ENCODE measurements around the gene ACSM3. TPM values are rescaled to one million over a fixed set of nuclear protein-coding genes. Genes with fewer than 3 reads are reported as not detected.

Gene ACSM3
- total and polyA plus RNA-seq, 4 donors: 29.2 to 71.8 (median 50.3) TPM

- TF ChIP-seq REST (IDR thresholded peaks at IDR 0.05) (no peak), RXRA (IDR thresholded peaks at IDR 0.05) (no peak), SP1 (IDR thresholded peaks at IDR 0.05) (no peak)
Observed at GRCh38 chr16:20768121-20768520, 4.3 kb downstream of the ACSM3 start (continued).

GRCh38 chr16:20768818-20769217 is 5.0 kb downstream of the ACSM3 start:
- 90% methylated on average over 1 of the region's 1 CpG for WGBS
- Histone ChIP-seq H3K36me3 (ENCODE audit: control insufficient read depth in 4 of 4, insufficient read depth in 3 of 4, low read depth in 1 of 4, low read length in 3 of 4) (peaks cover 2 to 10% (median 7%) of the 10 kb centered on the region in 4 donors), H3K9me3 (ENCODE audit: control insufficient read depth in 4 of 4, low read length in 3 of 4) (no peaks in the 10 kb centered on the region), H3K4me3 (ENCODE audit: low read depth in 1 of 3, low read length in 3 of 3) (no peak overlapping the region), H3K4me1 (ENCODE audit: control insufficient read depth in 4 of 4, insufficient read depth in 4 of 4, low read length in 3 of 4) (peaks cover 7 to 48% (median 26%) of the 10 kb centered on the region in 4 donors), H3K9ac (ENCODE audit: low read depth in 1 of 2, low read length in 2 of 2) (no peak overlapping the region), H3K27me3 (ENCODE audit: control insufficient read depth in 4 of 4, insufficient read depth in 4 of 4, low read length in 3 of 4) (no peaks in the 10 kb centered on the region), H3K27ac (ENCODE audit: low read depth in 1 of 2, low read length in 2 of 2) (no peak overlapping the region)
- TF ChIP-seq YY1 (IDR thresholded peaks at IDR 0.05) (no peak), HNF4G (IDR thresholded peaks at IDR 0.05) (no peak), ATF3 (IDR thresholded peaks at IDR 0.05) (no peak), SP1 (IDR thresholded peaks at IDR 0.05) (no peak), FOXA2 (IDR thresholded peaks at IDR 0.05) (no peak)
- no peak for DNase-seq (ENCODE audit: low spot score)

- no peak overlapping the region for H3K9ac ChIP-seq (ENCODE audit: low read depth in 1 of 2, low read length in 2 of 2)
- peaks cover 1 to 10% (median 7%) of the 10 kb centered on the region in 4 donors for H3K4me1 ChIP-seq (ENCODE audit: control insufficient read depth in 4 of 4, insufficient read depth in 4 of 4, low read length in 3 of 4)
- H3K27ac ChIP-seq (ENCODE audit: low read depth in 1 of 2, low read length in 2 of 2): no peak overlapping the region
- no peak for TF ChIP-seq ATF3 (IDR thresholded peaks at IDR 0.05)
- peak; percentile 32 for TF ChIP-seq MAX (IDR thresholded peaks at IDR 0.05)
- TF ChIP-seq EGR1 (IDR thresholded peaks at IDR 0.05; ENCODE audit: low read depth in 2 of 2): no peak
- peak; percentile 44 for TF ChIP-seq FOXA2 (IDR thresholded peaks at IDR 0.05)
- peak in 1 of 2 donors; percentile 6 for TF ChIP-seq RXRA (IDR thresholded peaks at IDR 0.05)
- TF ChIP-seq HNF4A (conservative IDR thresholded peaks at IDR 0.05): peak; percentile 62 to 76
- no peak for TF ChIP-seq GABPA (IDR thresholded peaks at IDR 0.05 in 1 of 2, conservative IDR thresholded peaks at IDR 0.05 in 1 of 2)
- TF ChIP-seq RAD21 (IDR thresholded peaks at IDR 0.05): no peak
- no peak for TF ChIP-seq ZBTB33 (IDR thresholded peaks at IDR 0.05)
- no peak for TF ChIP-seq NR2F2 (IDR thresholded peaks at IDR 0.05)
- TF ChIP-seq YY1 (IDR thresholded peaks at IDR 0.05): no peak
- TF ChIP-seq JUND (IDR thresholded peaks at IDR 0.05): no peak
- TF ChIP-seq TAF1 (conservative IDR thresholded peaks at IDR 0.05): no peak
- peak; percentile 16 for TF ChIP-seq SP1 (IDR thresholded peaks at IDR 0.05)
- WGBS: 55% methylated on average over 3 of the region's 3 CpGs
- DNase-seq (ENCODE audit: low spot score): no peak
- peaks cover 8 to 41% (median 27%) of the 10 kb centered on the region in 4 donors for H3K36me3 ChIP-seq (ENCODE audit: control insufficient read depth in 4 of 4, insufficient read depth in 3 of 4, low read depth in 1 of 4, low read length in 3 of 4)
- no peaks in the 10 kb centered on the region for H3K9me3 ChIP-seq (ENCODE audit: control insufficient read depth in 4 of 4, low read length in 3 of 4)
- no peak overlapping the region for H3K4me3 ChIP-seq (ENCODE audit: low read depth in 1 of 3, low read length in 3 of 3)
- no peaks in the 10 kb centered on the region for H3K27me3 ChIP-seq (ENCODE audit: control insufficient read depth in 4 of 4, insufficient read depth in 4 of 4, low read length in 3 of 4)
Observed at GRCh38 chr16:20773679-20774078, 9.9 kb downstream of the ACSM3 start.
